Measurements from ENCODE around the gene ZYX.

- TF ChIP-seq CTCF (IDR thresholded peaks at IDR 0.05; ENCODE audit: borderline replicate concordance, extremely low read depth, low read length, poor library complexity, severe bottlenecking) (no peak), EZH2 (IDR thresholded peaks at IDR 0.05; ENCODE audit: borderline replicate concordance, low read depth, low read length, severe bottlenecking) (no peak)
These were observed 1.9 kb downstream of the ZYX start for GRCh38 chr7:143382791-143383641.
